DOHH2 (cell line): ENCODE measurements around the gene RPL41.

Source experiments
- H3F3A ChIP-seq: fragments of 200-600 bp; sonication (generic), shearing (Covaris generic); 2 replicates; pipeline ENCODE4 v1.6.0; 2016; ENCODE audit warnings: antibody characterized with exemption, mild to moderate bottlenecking; ENCODE audit not compliant: control insufficient read depth, insufficient read depth
- H3K27ac ChIP-seq: fragments of 200-600 bp; sonication (generic); 2 replicates; pipeline ENCODE4 v1.5.1; 2014; ENCODE audit warnings: low read depth, mild to moderate bottlenecking, low read length, moderate library complexity
- H3K27me3 ChIP-seq: fragments of 200-600 bp; sonication (generic); 2 replicates; pipeline ENCODE4 v1.6.1; 2014; ENCODE audit warnings: mild to moderate bottlenecking, low read length, mixed read lengths; ENCODE audit not compliant: control insufficient read depth
- H3K36me3 ChIP-seq: fragments of 200-600 bp; sonication (generic); 2 replicates; pipeline ENCODE4 v1.6.1; 2014; ENCODE audit warnings: mild to moderate bottlenecking, low read length, moderate library complexity, mixed read lengths; ENCODE audit not compliant: control insufficient read depth
- H3K4me1 ChIP-seq: fragments of 200-600 bp; sonication (generic); 2 replicates; pipeline ENCODE4 v1.6.1; 2014; ENCODE audit warnings: mild to moderate bottlenecking, low read length, mixed read lengths; ENCODE audit not compliant: control insufficient read depth
- H3K4me2 ChIP-seq: fragments of 200-600 bp; sonication (generic); 2 replicates; pipeline ENCODE4 v1.6.0; 2014; ENCODE audit warnings: mild to moderate bottlenecking, low read length, moderate library complexity
- H3K4me3 ChIP-seq: fragments of 200-600 bp; sonication (generic); 2 replicates; pipeline ENCODE4 v1.5.1; 2014; ENCODE audit warnings: mild to moderate bottlenecking, low read length, mixed read lengths
- H3K79me2 ChIP-seq: fragments of 200-600 bp; sonication (generic); 2 replicates; pipeline ENCODE4 v1.6.1; 2014; ENCODE audit warnings: mild to moderate bottlenecking, low read length, mixed read lengths; ENCODE audit not compliant: control insufficient read depth
- H3K9me2 ChIP-seq: fragments of 200-600 bp; sonication (generic); replicated peaks from 2 replicates; pipeline ENCODE4 v1.6.1; 2014; ENCODE audit warnings: mild to moderate bottlenecking, low read length, mixed read lengths; ENCODE audit not compliant: control insufficient read depth
- H3K9me3 ChIP-seq: fragments of 200-600 bp; sonication (generic); 2 replicates; pipeline ENCODE4 v1.6.1; 2014; ENCODE audit warnings: antibody characterized with exemption, low read length, mixed read lengths; ENCODE audit not compliant: control insufficient read depth, insufficient read depth
- H4K20me1 ChIP-seq: fragments of 200-600 bp; sonication (generic); 2 replicates; pipeline ENCODE4 v1.6.0; 2014; ENCODE audit warnings: low read depth, mild to moderate bottlenecking, antibody characterized with exemption, low read length, moderate library complexity; ENCODE audit not compliant: control insufficient read depth, insufficient read depth
- EZH2phosphoT487 ChIP-seq: fragments of 200-600 bp; sonication (generic); IDR thresholded peaks from 2 replicates; pipeline ENCODE4 v1.6.1; 2017; ENCODE audit warnings: borderline replicate concordance, mild to moderate bottlenecking, antibody characterized with exemption, low read length, moderate library complexity, mixed read lengths
- TF ChIP-seq, protein P1 (sequence below): fragments of 200-600 bp; sonication (generic); IDR thresholded peaks from one replicate; pipeline ENCODE4 v1.5.1; 2014; ENCODE audit warnings: antibody characterized with exemption, mild to moderate bottlenecking, low read depth, low read length; ENCODE audit not compliant: poor library complexity, severe bottlenecking

Gene RPL41

DNA sequence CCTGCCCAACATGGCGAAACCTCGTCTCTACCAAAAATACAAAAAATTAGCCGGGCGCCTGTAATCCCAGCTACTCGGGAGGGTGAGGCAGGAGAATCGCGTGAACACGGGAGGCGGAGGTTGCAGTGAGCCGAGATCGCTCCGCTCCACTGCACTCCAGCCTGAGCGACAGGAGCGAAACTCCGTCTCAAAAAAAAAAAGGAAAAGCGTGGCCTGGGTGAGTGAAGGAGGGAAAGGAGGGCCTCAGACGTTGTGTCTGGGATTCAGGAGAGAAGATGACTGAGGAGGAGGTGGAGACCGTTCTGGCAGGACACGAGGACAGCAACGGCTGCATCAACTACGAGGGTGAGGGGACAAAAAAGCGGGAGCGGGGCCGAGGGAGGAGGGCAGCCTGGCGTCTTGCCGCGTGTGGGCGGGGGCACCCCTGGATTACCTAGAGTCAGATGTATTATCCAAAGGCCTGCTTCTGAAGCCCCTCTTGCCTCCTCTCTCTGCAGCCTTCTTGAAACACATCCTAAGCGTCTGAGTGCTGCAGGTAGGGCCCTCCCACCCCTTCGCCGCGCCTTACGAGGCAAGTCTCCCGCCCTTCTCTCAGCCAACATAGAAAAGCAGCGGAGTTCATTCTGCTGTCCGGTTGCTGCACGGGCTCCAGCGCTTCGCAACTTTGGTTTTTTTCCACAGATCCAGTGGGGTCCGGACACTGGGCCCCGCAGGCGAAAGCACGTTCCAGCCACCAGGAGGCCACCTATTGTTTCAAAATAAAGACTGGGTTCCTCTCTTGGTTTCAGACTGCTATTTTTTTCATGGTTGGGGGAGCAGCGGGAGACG is 41.0 kb downstream of the RPL41 start:
- H3K27me3 ChIP-seq = no peaks in the 10 kb centered on the region
- peaks cover 15% of the 10 kb centered on the region for H4K20me1 ChIP-seq
- H3K4me3 ChIP-seq = peak overlapping the region; percentile 82
- TF ChIP-seq EZH2phosphoT487 = no peak
- TF ChIP-seq, protein P1, sequence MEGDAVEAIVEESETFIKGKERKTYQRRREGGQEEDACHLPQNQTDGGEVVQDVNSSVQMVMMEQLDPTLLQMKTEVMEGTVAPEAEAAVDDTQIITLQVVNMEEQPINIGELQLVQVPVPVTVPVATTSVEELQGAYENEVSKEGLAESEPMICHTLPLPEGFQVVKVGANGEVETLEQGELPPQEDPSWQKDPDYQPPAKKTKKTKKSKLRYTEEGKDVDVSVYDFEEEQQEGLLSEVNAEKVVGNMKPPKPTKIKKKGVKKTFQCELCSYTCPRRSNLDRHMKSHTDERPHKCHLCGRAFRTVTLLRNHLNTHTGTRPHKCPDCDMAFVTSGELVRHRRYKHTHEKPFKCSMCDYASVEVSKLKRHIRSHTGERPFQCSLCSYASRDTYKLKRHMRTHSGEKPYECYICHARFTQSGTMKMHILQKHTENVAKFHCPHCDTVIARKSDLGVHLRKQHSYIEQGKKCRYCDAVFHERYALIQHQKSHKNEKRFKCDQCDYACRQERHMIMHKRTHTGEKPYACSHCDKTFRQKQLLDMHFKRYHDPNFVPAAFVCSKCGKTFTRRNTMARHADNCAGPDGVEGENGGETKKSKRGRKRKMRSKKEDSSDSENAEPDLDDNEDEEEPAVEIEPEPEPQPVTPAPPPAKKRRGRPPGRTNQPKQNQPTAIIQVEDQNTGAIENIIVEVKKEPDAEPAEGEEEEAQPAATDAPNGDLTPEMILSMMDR = peak; percentile 43
- peak overlapping the region; percentile 78 for H3K27ac ChIP-seq
- no peaks in the 10 kb centered on the region for H3K9me3 ChIP-seq
- H3K79me2 ChIP-seq = peaks cover 59% of the 10 kb centered on the region
- H3K4me1 ChIP-seq = peaks cover 46% of the 10 kb centered on the region
- H3K36me3 ChIP-seq = peaks cover 56% of the 10 kb centered on the region
- H3F3A ChIP-seq = peaks cover 11% of the 10 kb centered on the region
- peak overlapping the region; percentile 77 for H3K4me2 ChIP-seq
- no peaks in the 10 kb centered on the region for H3K9me2 ChIP-seq

DNA sequence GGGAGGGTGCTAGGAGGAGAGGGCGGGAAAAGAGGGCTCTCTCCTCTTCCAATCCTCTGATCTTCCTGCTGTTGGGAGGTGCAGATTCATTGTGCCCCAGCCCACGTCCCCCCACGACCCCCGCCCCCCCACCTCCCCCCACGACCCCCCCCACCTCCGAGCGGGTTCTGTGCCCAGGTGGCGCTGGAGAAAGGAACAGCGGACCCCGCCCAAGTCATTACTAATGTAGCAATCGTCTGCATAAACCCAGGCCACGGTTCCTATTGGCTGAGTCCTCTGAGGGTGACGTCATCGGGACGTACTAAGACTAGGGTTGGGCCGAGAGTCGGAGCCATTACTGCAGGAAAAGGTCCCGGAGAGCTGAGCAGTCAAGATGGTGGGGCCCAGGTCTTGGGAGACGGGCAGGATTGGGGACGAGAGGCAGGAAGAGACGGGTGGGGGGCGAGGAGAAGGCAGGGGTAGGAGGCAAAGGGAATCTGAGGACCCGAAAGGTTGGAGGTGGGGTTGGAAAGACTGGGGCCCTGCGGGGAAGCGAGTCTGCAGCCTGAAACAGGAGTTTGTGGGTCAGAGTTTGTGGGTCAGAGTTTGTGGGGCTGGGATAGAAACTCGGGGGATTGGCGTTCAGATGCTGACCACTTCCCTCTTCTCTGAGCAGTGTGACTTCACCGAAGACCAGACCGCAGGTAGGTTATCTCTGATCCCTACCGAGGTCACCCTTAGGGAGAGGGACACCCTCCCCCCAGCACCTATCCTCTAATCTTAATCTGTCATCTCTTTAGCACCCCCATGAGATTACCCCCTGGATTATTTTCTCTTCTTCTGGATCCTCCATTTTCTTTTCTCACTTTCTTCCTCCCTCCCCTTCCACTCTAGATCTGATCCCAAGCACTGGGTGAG is 41.8 kb downstream of the RPL41 start, which contains the start of gene MYL6:
MYL6 (plus strand) TSS at position 331 of the 897 bp plus-strand sequence; CDS start at position 374, 43 bp downstream.
- Histone ChIP-seq H3K4me2 (peak within 1 kb of the TSS; percentile 94), H3K9me2 (no peaks in the 10 kb centered on the region), H4K20me1 (peaks cover 15% of the 10 kb centered on the region), H3K27ac (peak within 1 kb of the TSS; percentile 78), H3K79me2 (peaks cover 50% of the 10 kb centered on the region), H3K36me3 (peaks cover 64% of the 10 kb centered on the region), H3K27me3 (no peaks in the 10 kb centered on the region), H3F3A (peaks cover 20% of the 10 kb centered on the region), H3K4me3 (peak within 1 kb of the TSS; percentile 91), H3K9me3 (no peaks in the 10 kb centered on the region), H3K4me1 (peaks cover 41% of the 10 kb centered on the region)
- TF ChIP-seq EZH2phosphoT487 = no peak
- TF ChIP-seq, protein P1 = no peak

DNA sequence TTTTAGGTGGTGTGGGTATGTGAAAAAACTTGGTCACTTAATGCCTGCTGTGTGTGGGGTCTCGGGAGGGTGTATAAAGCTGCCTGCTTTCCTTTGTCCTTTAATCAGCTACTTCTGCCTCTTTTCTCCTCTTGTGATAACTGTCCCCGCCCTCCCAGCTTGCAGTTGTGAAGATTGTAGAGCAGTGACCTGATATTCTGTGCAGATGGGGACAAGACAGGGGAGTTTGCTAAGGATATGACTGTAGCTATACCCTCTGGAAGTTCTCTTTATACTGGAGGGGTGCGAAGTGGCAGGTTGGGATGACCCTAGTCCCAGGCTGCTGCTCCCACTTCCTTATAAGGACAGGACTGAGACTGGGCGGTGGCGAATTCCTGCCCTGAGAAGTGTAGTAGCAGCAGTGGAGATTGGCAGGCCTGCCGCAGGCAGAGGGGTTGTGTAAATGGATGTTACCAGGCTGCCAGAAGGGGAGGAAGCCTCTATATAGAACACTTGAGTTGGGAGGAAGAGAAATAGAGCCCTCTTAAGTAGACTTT is 42.6 kb downstream of the RPL41 start:
- H3K9me2 ChIP-seq = no peaks in the 10 kb centered on the region
- H3K79me2 ChIP-seq = peaks cover 48% of the 10 kb centered on the region
- H4K20me1 ChIP-seq = peaks cover 15% of the 10 kb centered on the region
- peaks cover 35% of the 10 kb centered on the region for H3K4me1 ChIP-seq
- H3F3A ChIP-seq = peaks cover 25% of the 10 kb centered on the region
- H3K27ac ChIP-seq = peak overlapping the region; percentile 72
- H3K27me3 ChIP-seq = no peaks in the 10 kb centered on the region
- peak overlapping the region; percentile 94 for H3K4me2 ChIP-seq
- no peak for TF ChIP-seq EZH2phosphoT487
- TF ChIP-seq, protein P1 = no peak
- peak overlapping the region; percentile 91 for H3K4me3 ChIP-seq
- peaks cover 72% of the 10 kb centered on the region for H3K36me3 ChIP-seq
- no peaks in the 10 kb centered on the region for H3K9me3 ChIP-seq
